ENCODE measurements around the gene NFKBIE.

The NFKBIE gene

DNA sequence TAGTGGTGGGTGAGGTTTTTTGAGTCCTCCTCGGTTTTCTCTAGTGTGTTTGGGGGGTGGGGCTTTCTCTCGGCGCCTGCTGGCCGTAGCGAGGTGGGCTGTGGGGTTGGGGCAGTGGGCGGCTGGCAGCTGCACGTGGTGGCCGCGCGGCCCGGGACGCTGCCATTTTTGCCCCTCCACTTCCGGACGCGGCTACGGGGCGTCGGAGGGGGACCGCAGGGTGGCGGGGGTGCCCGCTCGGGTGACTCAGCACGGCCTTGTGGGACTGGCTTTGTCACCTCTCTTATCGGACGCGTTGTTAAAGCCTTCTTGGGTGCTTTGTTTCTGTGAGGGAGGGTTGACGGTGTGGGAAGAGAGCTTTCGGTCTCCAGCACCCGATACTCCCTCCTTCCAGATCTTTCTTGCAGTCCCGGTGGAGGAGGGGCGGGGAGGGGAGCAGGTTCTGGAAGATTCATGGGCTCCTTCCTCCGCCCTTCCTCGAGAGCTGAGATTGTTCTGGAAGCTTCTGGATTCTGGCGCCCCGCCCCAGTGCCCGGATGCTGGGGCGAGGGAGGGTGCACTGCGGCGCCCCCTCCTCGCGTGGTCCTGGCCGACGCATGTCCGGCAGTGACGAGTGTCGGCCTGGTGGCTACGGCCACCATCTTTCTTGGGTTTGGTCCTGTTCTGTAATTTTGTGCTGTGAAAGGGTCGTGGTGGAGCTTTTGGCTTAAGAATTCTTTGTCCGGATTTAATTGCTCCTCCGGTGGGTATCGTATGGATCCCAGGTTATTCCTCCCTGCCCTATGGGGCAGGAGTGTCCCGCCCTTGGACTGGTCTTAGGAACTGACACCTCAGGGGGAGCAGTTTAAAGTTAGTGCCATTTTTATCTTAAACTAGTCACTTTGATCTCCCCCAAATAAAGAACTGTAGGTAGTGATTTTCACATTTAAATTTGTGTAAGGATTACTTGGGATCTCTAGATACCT lies 17.7 kb downstream of the NFKBIE start:
- Histone ChIP-seq H3K4me3 (IDR thresholded peaks at IDR 0.05; ENCODE audit: insufficient read depth, low read depth, low read length) (no peak overlapping the region), H3K79me2 (ENCODE audit: insufficient read depth, low read depth) (peaks cover 56% of the 10 kb centered on the region), H3K9ac (peak overlapping the region; percentile 98), H2AFZ (ENCODE audit: low read depth) (no peak overlapping the region), H4K20me1 (ENCODE audit: insufficient read depth) (peaks cover 51% of the 10 kb centered on the region), H3K27me3 (ENCODE audit: insufficient read depth, low read depth) (no peaks in the 10 kb centered on the region), H3K27ac (peak overlapping the region; percentile 91), H3K4me1 (ENCODE audit: low read depth, poor library complexity, severe bottlenecking) (peaks cover 53% of the 10 kb centered on the region), H3K4me2 (peak overlapping the region; percentile 99), H3K36me3 (ENCODE audit: insufficient read depth) (peaks cover 47% of the 10 kb centered on the region; the same call in 1 of the 2 replicates)
- TF ChIP-seq, protein P1, sequence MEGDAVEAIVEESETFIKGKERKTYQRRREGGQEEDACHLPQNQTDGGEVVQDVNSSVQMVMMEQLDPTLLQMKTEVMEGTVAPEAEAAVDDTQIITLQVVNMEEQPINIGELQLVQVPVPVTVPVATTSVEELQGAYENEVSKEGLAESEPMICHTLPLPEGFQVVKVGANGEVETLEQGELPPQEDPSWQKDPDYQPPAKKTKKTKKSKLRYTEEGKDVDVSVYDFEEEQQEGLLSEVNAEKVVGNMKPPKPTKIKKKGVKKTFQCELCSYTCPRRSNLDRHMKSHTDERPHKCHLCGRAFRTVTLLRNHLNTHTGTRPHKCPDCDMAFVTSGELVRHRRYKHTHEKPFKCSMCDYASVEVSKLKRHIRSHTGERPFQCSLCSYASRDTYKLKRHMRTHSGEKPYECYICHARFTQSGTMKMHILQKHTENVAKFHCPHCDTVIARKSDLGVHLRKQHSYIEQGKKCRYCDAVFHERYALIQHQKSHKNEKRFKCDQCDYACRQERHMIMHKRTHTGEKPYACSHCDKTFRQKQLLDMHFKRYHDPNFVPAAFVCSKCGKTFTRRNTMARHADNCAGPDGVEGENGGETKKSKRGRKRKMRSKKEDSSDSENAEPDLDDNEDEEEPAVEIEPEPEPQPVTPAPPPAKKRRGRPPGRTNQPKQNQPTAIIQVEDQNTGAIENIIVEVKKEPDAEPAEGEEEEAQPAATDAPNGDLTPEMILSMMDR (conservative IDR thresholded peaks at IDR 0.05; ENCODE audit: low read depth, low read length) = no peak

DNA sequence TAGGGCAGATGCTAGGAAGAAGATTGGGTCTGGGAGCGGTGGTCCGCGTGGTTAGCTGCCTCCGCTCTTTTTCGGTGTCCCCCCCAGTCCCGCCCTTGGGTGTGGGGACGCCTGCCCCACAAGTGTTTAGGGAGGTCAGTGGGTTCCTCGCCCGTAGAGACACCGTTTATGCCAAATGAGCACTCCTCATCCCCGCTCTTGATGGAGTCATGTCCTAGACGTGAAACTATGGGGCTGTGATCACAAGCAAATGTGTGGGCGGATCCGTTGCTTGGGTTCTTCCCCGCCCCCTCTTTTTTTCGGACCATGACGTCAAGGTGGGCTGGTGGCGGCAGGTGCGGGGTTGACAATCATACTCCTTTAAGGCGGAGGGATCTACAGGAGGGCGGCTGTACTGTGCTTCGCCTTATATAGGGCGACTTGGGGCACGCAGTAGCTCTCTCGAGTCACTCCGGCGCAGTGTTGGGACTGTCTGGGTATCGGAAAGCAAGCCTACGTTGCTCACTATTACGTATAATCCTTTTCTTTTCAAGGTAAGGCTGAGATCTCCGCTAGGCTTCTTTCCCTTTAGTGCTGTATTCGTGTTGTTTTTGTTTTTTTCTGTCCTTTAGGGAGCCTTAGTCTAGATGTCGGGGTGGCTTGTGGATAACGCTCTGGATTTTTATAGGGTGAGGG lies 18.6 kb downstream of the NFKBIE start, which contains the start of gene HSP90AB1:
Gene HSP90AB1 (plus strand): TSS at position 439 of the 675 bp plus-strand sequence. CDS start 1,529 bp downstream, outside the sequence.
- Histone ChIP-seq H3K27ac (peak within 1 kb of the TSS; percentile 91), H2AFZ (ENCODE audit: low read depth) (peak within 1 kb of the TSS; percentile 63), H3K4me2 (peak within 1 kb of the TSS; percentile 99), H3K9ac (peak within 1 kb of the TSS; percentile 98), H3K36me3 (ENCODE audit: insufficient read depth) (peaks cover 42% of the 10 kb centered on the region; the same call in 1 of the 2 replicates), H3K4me3 (IDR thresholded peaks at IDR 0.05; ENCODE audit: insufficient read depth, low read depth, low read length) (no peak within 1 kb of the TSS), H4K20me1 (ENCODE audit: insufficient read depth) (peaks cover 45% of the 10 kb centered on the region), H3K27me3 (ENCODE audit: insufficient read depth, low read depth) (no peaks in the 10 kb centered on the region), H3K79me2 (ENCODE audit: insufficient read depth, low read depth) (peaks cover 49% of the 10 kb centered on the region), H3K4me1 (ENCODE audit: low read depth, poor library complexity, severe bottlenecking) (peaks cover 45% of the 10 kb centered on the region)
- TF ChIP-seq, protein P1 (conservative IDR thresholded peaks at IDR 0.05; ENCODE audit: low read depth, low read length) = no peak

DNA sequence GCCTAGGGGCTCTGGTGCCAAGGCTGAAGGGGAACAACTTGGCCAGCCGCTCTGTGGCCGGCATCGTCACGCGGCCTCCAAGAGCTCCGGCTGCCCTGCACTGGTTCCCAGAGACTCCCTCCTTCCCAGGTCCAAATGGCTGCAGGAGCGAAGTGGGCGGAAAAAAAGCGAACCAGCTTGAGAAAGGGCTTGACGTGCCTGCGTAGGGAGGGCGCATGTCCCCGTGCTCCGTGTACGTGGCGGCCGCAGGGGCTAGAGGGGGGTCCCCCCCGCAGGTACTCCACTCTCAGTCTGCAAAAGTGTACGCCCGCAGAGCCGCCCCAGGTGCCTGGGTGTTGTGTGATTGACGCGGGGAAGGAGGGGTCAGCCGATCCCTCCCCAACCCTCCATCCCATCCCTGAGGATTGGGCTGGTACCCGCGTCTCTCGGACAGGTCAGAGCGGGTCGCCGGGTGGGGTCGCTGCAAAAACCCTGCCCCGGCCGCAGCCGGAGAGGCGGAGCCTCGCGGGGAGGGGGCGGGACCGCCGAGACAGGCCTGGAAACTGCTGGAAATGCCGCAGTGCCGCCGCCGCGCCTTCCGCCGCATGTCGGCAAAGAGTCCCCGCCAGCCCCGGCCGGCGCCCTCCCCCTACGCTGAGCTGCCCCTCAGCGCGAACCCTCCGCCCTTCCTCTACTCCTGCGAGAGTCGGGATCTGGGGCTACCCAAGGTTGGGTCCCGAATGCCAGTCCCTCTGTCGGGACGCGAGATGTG lies 19.3 kb downstream of the NFKBIE start:
- Histone ChIP-seq H3K27ac (peak overlapping the region; percentile 91), H2AFZ (ENCODE audit: low read depth) (peak overlapping the region; percentile 63), H4K20me1 (ENCODE audit: insufficient read depth) (peaks cover 38% of the 10 kb centered on the region), H3K36me3 (ENCODE audit: insufficient read depth) (peaks cover 35% of the 10 kb centered on the region; the same call in 1 of the 2 replicates), H3K27me3 (ENCODE audit: insufficient read depth, low read depth) (no peaks in the 10 kb centered on the region), H3K4me3 (IDR thresholded peaks at IDR 0.05; ENCODE audit: insufficient read depth, low read depth, low read length) (no peak overlapping the region), H3K9ac (peak overlapping the region; percentile 98), H3K4me2 (peak overlapping the region; percentile 61), H3K4me1 (ENCODE audit: low read depth, poor library complexity, severe bottlenecking) (peaks cover 40% of the 10 kb centered on the region), H3K79me2 (ENCODE audit: insufficient read depth, low read depth) (peaks cover 42% of the 10 kb centered on the region)
- TF ChIP-seq, protein P1 (conservative IDR thresholded peaks at IDR 0.05; ENCODE audit: low read depth, low read length) = no peak

DNA sequence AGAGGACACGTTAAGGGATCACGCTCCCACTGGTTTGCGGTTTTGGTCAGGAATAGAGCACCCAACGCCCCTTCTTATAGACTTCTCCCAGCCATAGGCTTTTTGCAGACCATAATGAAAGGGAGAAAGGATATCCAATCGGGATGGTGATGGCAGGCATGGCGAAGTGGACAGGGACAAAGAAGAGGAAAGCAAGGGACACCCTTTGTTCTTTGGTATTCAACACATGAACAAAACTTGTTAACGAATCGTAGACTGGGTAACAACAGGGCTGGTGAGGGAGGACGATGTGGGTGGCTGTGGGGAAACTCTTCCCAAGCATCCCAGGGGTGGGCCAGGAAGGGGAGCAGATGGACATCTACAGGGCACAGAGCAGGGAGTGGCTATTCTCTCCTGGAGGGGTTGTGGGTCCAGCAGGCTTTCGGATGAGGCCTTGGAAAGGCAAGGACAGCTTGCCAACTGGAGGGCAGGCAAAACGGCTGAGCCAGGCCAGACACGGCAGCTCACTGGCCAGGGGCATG lies 19.9 kb downstream of the NFKBIE start:
- Histone ChIP-seq H3K9ac (peak overlapping the region; percentile 98; the same call in 1 of the 2 replicates), H3K36me3 (ENCODE audit: insufficient read depth) (peaks cover 28% of the 10 kb centered on the region; the same call in 1 of the 2 replicates), H4K20me1 (ENCODE audit: insufficient read depth) (peaks cover 31% of the 10 kb centered on the region), H3K4me2 (peak overlapping the region; percentile 61), H3K27ac (no peak overlapping the region), H3K4me1 (ENCODE audit: low read depth, poor library complexity, severe bottlenecking) (peaks cover 34% of the 10 kb centered on the region), H2AFZ (ENCODE audit: low read depth) (peak overlapping the region; percentile 63), H3K79me2 (ENCODE audit: insufficient read depth, low read depth) (peaks cover 36% of the 10 kb centered on the region), H3K4me3 (IDR thresholded peaks at IDR 0.05; ENCODE audit: insufficient read depth, low read depth, low read length) (no peak overlapping the region), H3K27me3 (ENCODE audit: insufficient read depth, low read depth) (no peaks in the 10 kb centered on the region)
- TF ChIP-seq, protein P1 (conservative IDR thresholded peaks at IDR 0.05; ENCODE audit: low read depth, low read length) = no peak
